ENCODE results near the gene LYL1. TPM values are rescaled to one million over a fixed set of nuclear protein-coding genes. Genes with fewer than 3 reads are reported as not detected.

Gene LYL1
- total RNA-seq, 4 donors from 2014 or later: 4.5 to 33.4 (median 16.7) TPM

DNA sequence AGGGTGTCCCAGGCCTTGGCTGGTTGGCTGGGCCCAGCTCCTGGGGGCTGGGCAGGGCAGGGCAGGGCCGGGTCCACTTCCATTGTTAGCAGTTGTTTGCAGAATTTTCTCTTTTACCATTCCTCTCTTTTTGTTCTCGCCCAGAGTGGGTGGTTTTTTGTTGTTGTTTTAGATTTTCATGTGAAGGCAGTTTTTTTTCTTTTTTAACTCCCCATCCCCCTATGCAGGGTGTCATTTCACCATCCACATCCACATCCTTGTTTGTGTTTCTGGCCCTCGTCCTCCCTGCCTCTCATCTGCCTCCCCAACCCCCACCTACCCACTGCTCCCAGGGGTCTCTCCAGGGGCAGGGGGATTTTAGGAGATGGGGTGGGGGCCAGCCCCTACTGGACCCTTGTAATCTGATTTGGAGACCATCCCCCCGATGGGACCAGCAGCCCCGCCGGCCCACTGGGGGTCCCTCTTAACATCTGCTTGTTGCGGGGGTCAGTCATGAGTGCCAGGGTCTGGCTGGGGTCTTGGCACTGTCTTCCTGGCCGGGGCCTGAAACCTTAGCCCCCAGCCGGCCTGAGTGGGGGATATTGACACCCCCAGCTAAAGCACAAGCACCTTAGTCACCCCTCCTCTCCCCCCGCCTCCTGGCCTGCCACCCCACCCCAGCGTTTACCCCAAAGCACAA, 37.1 kb upstream of the LYL1 start:
- Histone ChIP-seq H3K27me3 (no peaks in the 10 kb centered on the region), H3K4me1 (peaks cover 0 to 10% (median 2%) of the 10 kb centered on the region in 4 donors), H3K27ac (no peak overlapping the region), H3K36me3 (peaks cover 0 to 29% (median 8%) of the 10 kb centered on the region in 4 donors), H3K9me3 (no peaks in the 10 kb centered on the region), H3K4me3 (no peak overlapping the region)
- TF ChIP-seq POLR2AphosphoS5 (IDR thresholded peaks at IDR 0.05) (no peak), EP300 (IDR thresholded peaks at IDR 0.05; ENCODE audit: low read depth) (no peak), POLR2A (IDR thresholded peaks at IDR 0.05) (no peak)
- TF ChIP-seq, protein P1, sequence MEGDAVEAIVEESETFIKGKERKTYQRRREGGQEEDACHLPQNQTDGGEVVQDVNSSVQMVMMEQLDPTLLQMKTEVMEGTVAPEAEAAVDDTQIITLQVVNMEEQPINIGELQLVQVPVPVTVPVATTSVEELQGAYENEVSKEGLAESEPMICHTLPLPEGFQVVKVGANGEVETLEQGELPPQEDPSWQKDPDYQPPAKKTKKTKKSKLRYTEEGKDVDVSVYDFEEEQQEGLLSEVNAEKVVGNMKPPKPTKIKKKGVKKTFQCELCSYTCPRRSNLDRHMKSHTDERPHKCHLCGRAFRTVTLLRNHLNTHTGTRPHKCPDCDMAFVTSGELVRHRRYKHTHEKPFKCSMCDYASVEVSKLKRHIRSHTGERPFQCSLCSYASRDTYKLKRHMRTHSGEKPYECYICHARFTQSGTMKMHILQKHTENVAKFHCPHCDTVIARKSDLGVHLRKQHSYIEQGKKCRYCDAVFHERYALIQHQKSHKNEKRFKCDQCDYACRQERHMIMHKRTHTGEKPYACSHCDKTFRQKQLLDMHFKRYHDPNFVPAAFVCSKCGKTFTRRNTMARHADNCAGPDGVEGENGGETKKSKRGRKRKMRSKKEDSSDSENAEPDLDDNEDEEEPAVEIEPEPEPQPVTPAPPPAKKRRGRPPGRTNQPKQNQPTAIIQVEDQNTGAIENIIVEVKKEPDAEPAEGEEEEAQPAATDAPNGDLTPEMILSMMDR (IDR thresholded peaks at IDR 0.05): no peak
- WGBS, 2 donors (ENCODE audit: low coverage in 1 of 2): 67 to 82% methylated on average over 2 to 11 of the region's 11 CpGs
- in situ Hi-C loops (cut with MboI; ENCODE audit: low pct_ligation_motif_present in 1 of 4, low pct_unique_long_range_greater_than_20kb in 1 of 4, low sequenced_read_pairs in 3 of 4) (no loop called here), intact Hi-C loops (cut with DNase I; ENCODE audit: low total_unique reads) (no loop called here)
- DNase-seq: no peak

DNA sequence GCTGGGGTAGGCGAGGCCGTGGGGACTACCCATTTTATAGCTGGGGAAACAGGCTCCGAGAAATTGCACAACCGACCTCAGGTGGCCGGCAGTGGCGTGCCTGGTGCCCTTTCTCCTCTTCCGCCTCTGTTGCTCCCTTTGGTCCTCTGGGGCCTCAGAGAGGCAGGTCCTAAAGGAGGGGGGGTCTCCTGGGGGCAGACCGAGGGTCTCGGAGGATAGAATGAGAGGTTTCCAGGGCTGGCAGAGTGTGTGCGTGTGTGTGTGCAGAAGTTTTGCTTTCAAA, 36.2 kb upstream of the LYL1 start:
- peaks cover 0 to 29% (median 7%) of the 10 kb centered on the region in 4 donors for H3K36me3 ChIP-seq
- H3K27me3 ChIP-seq: no peaks in the 10 kb centered on the region
- H3K4me3 ChIP-seq: no peak overlapping the region
- TF ChIP-seq EP300 (IDR thresholded peaks at IDR 0.05; ENCODE audit: low read depth) (no peak), POLR2AphosphoS5 (IDR thresholded peaks at IDR 0.05) (no peak), POLR2A (IDR thresholded peaks at IDR 0.05) (no peak)
- TF ChIP-seq, protein P1 (IDR thresholded peaks at IDR 0.05): no peak
- no peaks in the 10 kb centered on the region for H3K9me3 ChIP-seq
- peaks cover 0 to 10% (median 2%) of the 10 kb centered on the region in 4 donors for H3K4me1 ChIP-seq
- 69% methylated on average over 10 of the region's 10 CpGs; no CpG with 5 or more reads in 1 of the 2 donors for WGBS, 2 donors (ENCODE audit: low coverage in 1 of 2)
- DNase-seq: no peak
- in situ Hi-C loops (cut with MboI; ENCODE audit: low pct_ligation_motif_present in 1 of 4, low pct_unique_long_range_greater_than_20kb in 1 of 4, low sequenced_read_pairs in 3 of 4) (no loop called here), intact Hi-C loops (cut with DNase I; ENCODE audit: low total_unique reads) (no loop called here)
- H3K27ac ChIP-seq: no peak overlapping the region

DNA sequence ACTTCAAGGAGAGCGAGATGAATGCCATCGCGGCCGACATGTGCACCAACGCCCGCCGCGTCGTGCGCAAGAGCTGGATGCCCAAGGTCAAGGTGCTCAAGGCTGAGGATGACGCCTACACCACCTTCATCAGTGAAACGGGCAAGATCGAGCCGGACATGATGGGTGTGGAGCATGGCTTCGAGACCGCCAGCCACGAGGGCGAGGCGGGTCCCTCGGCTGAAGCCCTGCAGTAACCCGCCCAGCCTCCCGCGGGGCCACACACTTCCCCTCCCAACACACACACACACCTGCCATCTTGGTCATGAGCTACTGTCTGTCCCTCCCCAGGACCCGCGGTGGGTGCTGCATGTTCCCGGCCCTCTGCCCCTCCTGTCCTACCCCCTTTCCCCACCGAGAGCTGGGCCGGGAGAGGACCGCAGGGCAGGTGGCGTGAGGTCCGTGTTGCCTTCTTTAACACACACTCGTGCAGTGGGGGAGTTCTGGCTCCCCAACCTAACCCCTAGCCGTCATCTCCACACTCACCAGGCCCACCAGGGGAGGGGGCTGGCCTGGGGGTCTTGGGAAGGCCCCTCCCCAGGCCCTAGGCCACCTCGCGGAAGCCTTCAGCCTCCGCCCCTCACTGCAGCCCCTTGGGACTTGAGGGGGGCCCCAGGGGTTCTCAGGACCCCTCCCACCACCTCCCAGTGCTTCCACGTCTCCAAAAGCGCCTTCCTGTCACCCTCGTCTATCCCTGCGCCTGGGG, 35.7 kb upstream of the LYL1 start:
- no peak for TF ChIP-seq EP300 (IDR thresholded peaks at IDR 0.05; ENCODE audit: low read depth)
- no peak for TF ChIP-seq POLR2A (IDR thresholded peaks at IDR 0.05)
- TF ChIP-seq, protein P1 (IDR thresholded peaks at IDR 0.05): no peak
- no peak for TF ChIP-seq POLR2AphosphoS5 (IDR thresholded peaks at IDR 0.05)
- Histone ChIP-seq H3K4me3 (no peak overlapping the region), H3K9me3 (no peaks in the 10 kb centered on the region), H3K4me1 (peaks cover 0 to 9% (median 2%) of the 10 kb centered on the region in 4 donors), H3K27ac (no peak overlapping the region), H3K36me3 (peaks cover 0 to 29% (median 7%) of the 10 kb centered on the region in 4 donors), H3K27me3 (no peaks in the 10 kb centered on the region)
- WGBS, 2 donors (ENCODE audit: low coverage in 1 of 2): 89% methylated on average over 26 of the region's 40 CpGs; no CpG with 5 or more reads in 1 of the 2 donors
- intact Hi-C loops (cut with DNase I; ENCODE audit: low total_unique reads): no loop called here
- in situ Hi-C loops (cut with MboI; ENCODE audit: low pct_ligation_motif_present in 1 of 4, low pct_unique_long_range_greater_than_20kb in 1 of 4, low sequenced_read_pairs in 3 of 4): no loop called here
- DNase-seq: no peak

DNA sequence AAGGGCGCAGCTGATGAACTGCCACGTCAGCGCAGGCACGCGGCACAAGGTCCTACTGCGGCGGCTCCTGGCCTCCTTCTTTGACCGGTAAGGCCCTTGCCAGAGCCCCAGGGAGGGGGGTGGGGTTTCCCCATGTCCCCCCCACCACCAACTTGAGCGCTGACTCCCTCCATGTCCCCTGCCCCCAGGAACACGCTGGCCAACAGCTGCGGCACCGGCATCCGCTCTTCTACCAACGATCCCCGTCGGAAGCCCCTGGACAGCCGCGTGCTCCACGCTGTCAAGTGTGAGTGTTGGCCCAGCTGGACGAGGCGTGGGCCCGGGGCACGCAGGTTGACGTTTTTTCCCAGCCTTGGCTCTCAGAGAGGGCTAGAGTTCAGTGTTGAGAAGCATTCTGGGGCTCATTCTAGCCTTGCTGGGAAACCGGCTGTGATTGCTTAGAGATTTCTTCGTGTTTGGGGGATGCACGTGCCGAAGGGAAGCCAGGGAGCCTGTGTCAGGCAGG, 34.7 kb upstream of the LYL1 start:
- H3K9me3 ChIP-seq: no peaks in the 10 kb centered on the region
- WGBS, 2 donors (ENCODE audit: low coverage in 1 of 2): 96% methylated on average over 24 of the region's 28 CpGs; no CpG with 5 or more reads in 1 of the 2 donors
- H3K4me3 ChIP-seq: no peak overlapping the region
- H3K27me3 ChIP-seq: no peaks in the 10 kb centered on the region
- intact Hi-C loops (cut with DNase I; ENCODE audit: low total_unique reads): no loop called here
- DNase-seq: no peak
- H3K4me1 ChIP-seq: peaks cover 0 to 5% (median 0%) of the 10 kb centered on the region in 4 donors
- H3K27ac ChIP-seq: no peak overlapping the region
- peaks cover 0 to 29% (median 7%) of the 10 kb centered on the region in 4 donors for H3K36me3 ChIP-seq
- TF ChIP-seq EP300 (IDR thresholded peaks at IDR 0.05; ENCODE audit: low read depth) (no peak), POLR2AphosphoS5 (IDR thresholded peaks at IDR 0.05) (no peak), POLR2A (IDR thresholded peaks at IDR 0.05) (no peak)
- TF ChIP-seq, protein P1 (IDR thresholded peaks at IDR 0.05): no peak
- in situ Hi-C loops (cut with MboI; ENCODE audit: low pct_ligation_motif_present in 1 of 4, low pct_unique_long_range_greater_than_20kb in 1 of 4, low sequenced_read_pairs in 3 of 4): no loop called here

All from transverse colon (tissue), 4 donors.